AG10803 (cell line): Measurements from ENCODE around the gene KRTAP5-5.
"Not testable (repeated sequence)": the region's sequence is repeated elsewhere in the genome, so short reads cannot be mapped to it uniquely, and the experiment has no call there.

Experiments used
- DNase-seq: peaks from one replicate; pipeline ENCODE4 v3.0.0; 2010; ENCODE audit warnings: low read depth
- H3K4me3 ChIP-seq: 2 replicates; pipeline ENCODE4 v1.5.1; 2011; ENCODE audit warnings: mild to moderate bottlenecking, low read length, control low read depth
- CTCF ChIP-seq: conservative IDR thresholded peaks from 2 replicates; pipeline ENCODE4 v1.5.1; 2011; ENCODE audit warnings: mild to moderate bottlenecking, low read length, control low read depth, inconsistent platforms

Gene KRTAP5-5

GRCh38 chr11:1668911-1669473 lies 39.4 kb downstream of the KRTAP5-5 start:
- no peak for TF ChIP-seq CTCF
- H3K4me3 ChIP-seq = no peak overlapping the region
- no peak for DNase-seq

- TF ChIP-seq CTCF = no peak
- no peak overlapping the region for H3K4me3 ChIP-seq
- DNase-seq = no peak
Observed at GRCh38 chr11:1669546-1670218, 40.1 kb downstream of the KRTAP5-5 start.

- not testable (repeated sequence) for H3K4me3 ChIP-seq, DNase-seq
Observed at GRCh38 chr11:1670457-1670856, 40.9 kb downstream of the KRTAP5-5 start.

GRCh38 chr11:1670905-1671371 lies 41.4 kb downstream of the KRTAP5-5 start:
- no peak overlapping the region for H3K4me3 ChIP-seq
- no peak for DNase-seq
- no peak for TF ChIP-seq CTCF

- no peak overlapping the region for H3K4me3 ChIP-seq
- no peak for DNase-seq
- TF ChIP-seq CTCF = no peak
Observed at GRCh38 chr11:1671658-1672057, 42.1 kb downstream of the KRTAP5-5 start.

GRCh38 chr11:1672613-1673350 lies 43.2 kb downstream of the KRTAP5-5 start:
- no peak for DNase-seq
- no peak overlapping the region for H3K4me3 ChIP-seq
- TF ChIP-seq CTCF = no peak

GRCh38 chr11:1673446-1674172 lies 44.0 kb downstream of the KRTAP5-5 start:
- no peak for TF ChIP-seq CTCF
- DNase-seq = no peak
- H3K4me3 ChIP-seq = no peak overlapping the region
